K562 (cell line): ENCODE results near the gene MOCS3. TPM values are rescaled to one million over a fixed set of nuclear protein-coding genes. Genes with fewer than 3 reads are reported as not detected.

Experiments used
- ILK ChIP-seq: fragments of 450-650 bp; IDR thresholded peaks from 2 replicates; pipeline ENCODE4 v1.6.1; 2016; ENCODE audit warnings: missing genetic modification characterization, low read depth, mild to moderate bottlenecking, missing compliant biosample characterization, moderate library complexity, borderline replicate concordance
- MYBL2 ChIP-seq, 2 experiments: fragments of 450-650 bp in 1 of 2; sonication (generic) in 1 of 2; formaldehyde crosslinking in 1 of 2; IDR thresholded peaks; 2 replicates each; pipeline versions ENCODE4 v1.6.1 to v1.8.1; 2017 to 2022; ENCODE audit warnings: borderline replicate concordance in 1 of 2, inconsistent platforms in 1 of 2, low read depth in 1 of 2, mild to moderate bottlenecking in 1 of 2, missing genetic modification reagents in 1 of 2, moderate library complexity in 1 of 2
- RBM15 ChIP-seq: fragments of 200-400 bp; formaldehyde crosslinking; IDR thresholded peaks from 2 replicates; pipeline ENCODE4 v1.6.1; 2018; ENCODE audit warnings: mild to moderate bottlenecking, low read length, moderate library complexity; ENCODE audit not compliant: insufficient read depth
- RBM34 ChIP-seq: fragments of 200-400 bp; formaldehyde crosslinking; IDR thresholded peaks from 2 replicates; pipeline ENCODE4 v1.6.1; 2018; ENCODE audit warnings: low read length, borderline replicate concordance; ENCODE audit not compliant: insufficient read depth
- SAFB2 ChIP-seq: fragments of 200-400 bp; formaldehyde crosslinking; IDR thresholded peaks from 2 replicates; pipeline ENCODE4 v1.6.1; 2018; ENCODE audit warnings: borderline replicate concordance, low read length, low read depth, moderate library complexity; ENCODE audit not compliant: severe bottlenecking
- SAP30 ChIP-seq: fragments of 200-600 bp; sonication (generic); IDR thresholded peaks from 2 replicates; pipeline ENCODE4 v1.6.1; 2012; ENCODE audit warnings: borderline replicate concordance, low read depth, mild to moderate bottlenecking, moderate library complexity, low read length, control low read depth, inconsistent platforms; ENCODE audit not compliant: insufficient read depth, poor library complexity, severe bottlenecking
- TAL1 ChIP-seq: fragments of 450-650 bp; IDR thresholded peaks from 2 replicates; pipeline ENCODE4 v1.6.1; 2016; ENCODE audit warnings: mild to moderate bottlenecking
- XRCC5 ChIP-seq: fragments of 200-400 bp; formaldehyde crosslinking; IDR thresholded peaks from 2 replicates; pipeline ENCODE4 v1.6.1; 2017; ENCODE audit warnings: low read depth, mild to moderate bottlenecking, low read length
- ZNF217 ChIP-seq: sonication (generic); formaldehyde crosslinking; IDR thresholded peaks from 2 replicates; pipeline ENCODE4 v1.8.0; 2022; ENCODE audit warnings: mild to moderate bottlenecking, missing genetic modification reagents
- ZNF263 ChIP-seq: sonication (generic); formaldehyde crosslinking; IDR thresholded peaks from 2 replicates; pipeline ENCODE4 v1.8.0; 2022; ENCODE audit warnings: mild to moderate bottlenecking, missing genetic modification reagents, borderline replicate concordance
- ZNF354B ChIP-seq: fragments of 250-450 bp; sonication (Bioruptor Pico); IDR thresholded peaks from 2 replicates; pipeline ENCODE4 v1.4.0; 2020
- ZNF551 ChIP-seq: fragments of 250-450 bp; sonication (Bioruptor Pico); IDR thresholded peaks from 2 replicates; pipeline ENCODE4 v1.5.0; 2021; ENCODE audit warnings: mild to moderate bottlenecking, moderate library complexity
- ZNF707 ChIP-seq: fragments of 250-450 bp; sonication (Bioruptor Pico); conservative IDR thresholded peaks from 2 replicates; pipeline ENCODE4 v1.8.0; 2022; ENCODE audit warnings: inconsistent platforms, mild to moderate bottlenecking, moderate library complexity
- ZNF778 ChIP-seq: fragments of 450-650 bp; formaldehyde crosslinking; IDR thresholded peaks from 2 replicates; pipeline ENCODE4 v1.4.0; 2020; ENCODE audit warnings: mild to moderate bottlenecking, moderate library complexity
- polyA plus RNA-seq, 8 experiments: library from polyadenylated mRNA; depleted of rRNA in 4 of 8; stranded (reverse) in 5 of 8; unstranded in 3 of 8; fragments of >200 nt; fragmentation: Nextera tagmentation in 2 of 8; fragmentation: Illumina TruSeq in 1 of 8; extraction: Ambion mirVana in 2 of 8; extraction: Trizol in 1 of 8; gene quantifications; 2 replicates each; pipeline versions ENCODE4 v1.2.1 to v1.2.3, GENCODE V29; 2011 to 2014; ENCODE audit warnings: inconsistent platforms in 1 of 8, missing spikeins in 1 of 8
- total RNA-seq, 7 experiments: library from RNA; depleted of rRNA in 6 of 7; stranded (reverse); fragments of >200 nt in 6 of 7; fragmentation: Illumina TruSeq in 2 of 7; extraction: Trizol in 2 of 7; gene quantifications; 2 replicates each; pipeline versions ENCODE4 v1.2.1 to v1.2.3, GENCODE V29; 2011 to 2021; ENCODE audit warnings: low replicate concordance in 1 of 7
- TF ChIP-seq, protein P1 (sequence below): sonication (generic); formaldehyde crosslinking; IDR thresholded peaks from 2 replicates; pipeline ENCODE4 v1.8.0; 2022; ENCODE audit warnings: mild to moderate bottlenecking, missing genetic modification reagents
- TF ChIP-seq, protein P2 (sequence below): fragments of 450-650 bp; IDR thresholded peaks from 2 replicates; pipeline ENCODE4 v1.6.1; 2018; ENCODE audit not compliant: partially characterized antibody
- TF ChIP-seq, protein P3 (sequence below): fragments of 250-450 bp; sonication (Bioruptor Pico); IDR thresholded peaks from 2 replicates; pipeline ENCODE4 v1.8.0; 2021; ENCODE audit warnings: mild to moderate bottlenecking, moderate library complexity

The MOCS3 gene
- total and polyA plus RNA-seq, 9 of the 15 experiments (the other 6 are each of a cell fraction or from before 2014, with no cell fraction given), result 0.70 to 6.2 (median 2.9) TPM

DNA sequence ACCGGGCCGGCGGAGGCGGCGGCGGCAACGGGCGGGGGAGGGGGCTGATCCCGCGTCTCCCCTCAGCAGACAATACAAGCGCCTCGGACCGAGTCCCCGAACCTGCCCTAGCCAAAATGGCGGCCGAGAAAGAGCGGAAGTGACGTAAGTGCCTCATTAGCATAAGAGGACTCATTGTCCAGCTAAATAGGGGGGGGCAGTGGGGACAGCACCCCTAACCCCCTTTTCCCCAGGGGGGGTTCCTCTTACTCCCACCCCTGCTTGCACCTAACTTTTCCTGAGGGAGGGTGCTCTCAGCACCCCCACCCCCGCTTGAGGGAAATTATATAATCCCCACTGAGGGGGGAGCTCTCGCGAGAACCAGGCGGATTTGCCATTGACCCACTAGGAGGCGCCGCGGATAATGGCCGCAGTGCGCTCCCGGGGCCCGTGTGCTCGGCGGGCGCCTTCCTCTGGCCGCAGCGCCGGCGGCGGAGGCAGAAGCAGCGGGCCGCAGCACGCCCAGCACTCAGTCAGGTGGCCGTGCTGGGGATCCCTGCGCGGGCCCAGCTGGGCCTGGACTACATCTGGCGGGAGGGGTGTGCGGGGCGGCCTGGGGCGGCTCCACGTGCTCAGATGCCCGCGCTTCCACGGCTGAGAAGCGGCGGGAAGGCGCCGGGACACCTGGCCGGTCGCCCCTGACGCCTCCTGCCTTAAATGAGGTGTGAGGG is 27.2 kb upstream of the MOCS3 start, which contains the start of gene ADNP (continued):
- TF ChIP-seq, protein P1, sequence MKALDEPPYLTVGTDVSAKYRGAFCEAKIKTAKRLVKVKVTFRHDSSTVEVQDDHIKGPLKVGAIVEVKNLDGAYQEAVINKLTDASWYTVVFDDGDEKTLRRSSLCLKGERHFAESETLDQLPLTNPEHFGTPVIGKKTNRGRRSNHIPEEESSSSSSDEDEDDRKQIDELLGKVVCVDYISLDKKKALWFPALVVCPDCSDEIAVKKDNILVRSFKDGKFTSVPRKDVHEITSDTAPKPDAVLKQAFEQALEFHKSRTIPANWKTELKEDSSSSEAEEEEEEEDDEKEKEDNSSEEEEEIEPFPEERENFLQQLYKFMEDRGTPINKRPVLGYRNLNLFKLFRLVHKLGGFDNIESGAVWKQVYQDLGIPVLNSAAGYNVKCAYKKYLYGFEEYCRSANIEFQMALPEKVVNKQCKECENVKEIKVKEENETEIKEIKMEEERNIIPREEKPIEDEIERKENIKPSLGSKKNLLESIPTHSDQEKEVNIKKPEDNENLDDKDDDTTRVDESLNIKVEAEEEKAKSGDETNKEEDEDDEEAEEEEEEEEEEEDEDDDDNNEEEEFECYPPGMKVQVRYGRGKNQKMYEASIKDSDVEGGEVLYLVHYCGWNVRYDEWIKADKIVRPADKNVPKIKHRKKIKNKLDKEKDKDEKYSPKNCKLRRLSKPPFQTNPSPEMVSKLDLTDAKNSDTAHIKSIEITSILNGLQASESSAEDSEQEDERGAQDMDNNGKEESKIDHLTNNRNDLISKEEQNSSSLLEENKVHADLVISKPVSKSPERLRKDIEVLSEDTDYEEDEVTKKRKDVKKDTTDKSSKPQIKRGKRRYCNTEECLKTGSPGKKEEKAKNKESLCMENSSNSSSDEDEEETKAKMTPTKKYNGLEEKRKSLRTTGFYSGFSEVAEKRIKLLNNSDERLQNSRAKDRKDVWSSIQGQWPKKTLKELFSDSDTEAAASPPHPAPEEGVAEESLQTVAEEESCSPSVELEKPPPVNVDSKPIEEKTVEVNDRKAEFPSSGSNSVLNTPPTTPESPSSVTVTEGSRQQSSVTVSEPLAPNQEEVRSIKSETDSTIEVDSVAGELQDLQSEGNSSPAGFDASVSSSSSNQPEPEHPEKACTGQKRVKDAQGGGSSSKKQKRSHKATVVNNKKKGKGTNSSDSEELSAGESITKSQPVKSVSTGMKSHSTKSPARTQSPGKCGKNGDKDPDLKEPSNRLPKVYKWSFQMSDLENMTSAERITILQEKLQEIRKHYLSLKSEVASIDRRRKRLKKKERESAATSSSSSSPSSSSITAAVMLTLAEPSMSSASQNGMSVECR (CRISPR knock-in tag), result peak; percentile 91
- no peak for TF ChIP-seq ZNF707
- no peak for TF ChIP-seq ILK (tag)
- no peak for TF ChIP-seq TAL1
- no peak for TF ChIP-seq ZNF551 (CRISPR knock-in tag)
- 0 out of 2 replicates have a peak, but pooled peaks have one; percentile 75 for TF ChIP-seq RBM15
- no peak for TF ChIP-seq SAP30
- TF ChIP-seq ZNF778 (CRISPR knock-in tag), result no peak
- TF ChIP-seq MYBL2 (IDR thresholded peaks at IDR 0.05; ENCODE audit: low read depth), result no peak
- TF ChIP-seq MYBL2 (CRISPR knock-in tag; IDR thresholded peaks at IDR 0.05; ENCODE audit: borderline replicate concordance), result no peak; the same call in 1 of the 2 replicates
- TF ChIP-seq ZNF263, result peak; percentile 66
- no peak for TF ChIP-seq SAFB2
- TF ChIP-seq, protein P2, sequence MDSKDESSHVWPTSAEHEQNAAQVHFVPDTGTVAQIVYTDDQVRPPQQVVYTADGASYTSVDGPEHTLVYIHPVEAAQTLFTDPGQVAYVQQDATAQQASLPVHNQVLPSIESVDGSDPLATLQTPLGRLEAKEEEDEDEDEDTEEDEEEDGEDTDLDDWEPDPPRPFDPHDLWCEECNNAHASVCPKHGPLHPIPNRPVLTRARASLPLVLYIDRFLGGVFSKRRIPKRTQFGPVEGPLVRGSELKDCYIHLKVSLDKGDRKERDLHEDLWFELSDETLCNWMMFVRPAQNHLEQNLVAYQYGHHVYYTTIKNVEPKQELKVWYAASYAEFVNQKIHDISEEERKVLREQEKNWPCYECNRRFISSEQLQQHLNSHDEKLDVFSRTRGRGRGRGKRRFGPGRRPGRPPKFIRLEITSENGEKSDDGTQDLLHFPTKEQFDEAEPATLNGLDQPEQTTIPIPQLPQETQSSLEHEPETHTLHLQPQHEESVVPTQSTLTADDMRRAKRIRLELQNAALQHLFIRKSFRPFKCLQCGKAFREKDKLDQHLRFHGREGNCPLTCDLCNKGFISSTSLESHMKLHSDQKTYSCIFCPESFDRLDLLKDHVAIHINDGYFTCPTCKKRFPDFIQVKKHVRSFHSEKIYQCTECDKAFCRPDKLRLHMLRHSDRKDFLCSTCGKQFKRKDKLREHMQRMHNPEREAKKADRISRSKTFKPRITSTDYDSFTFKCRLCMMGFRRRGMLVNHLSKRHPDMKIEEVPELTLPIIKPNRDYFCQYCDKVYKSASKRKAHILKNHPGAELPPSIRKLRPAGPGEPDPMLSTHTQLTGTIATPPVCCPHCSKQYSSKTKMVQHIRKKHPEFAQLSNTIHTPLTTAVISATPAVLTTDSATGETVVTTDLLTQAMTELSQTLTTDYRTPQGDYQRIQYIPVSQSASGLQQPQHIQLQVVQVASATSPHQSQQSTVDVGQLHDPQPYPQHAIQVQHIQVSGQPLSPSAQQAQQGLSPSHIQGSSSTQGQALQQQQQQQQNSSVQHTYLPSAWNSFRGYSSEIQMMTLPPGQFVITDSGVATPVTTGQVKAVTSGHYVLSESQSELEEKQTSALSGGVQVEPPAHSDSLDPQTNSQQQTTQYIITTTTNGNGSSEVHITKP, result peak; percentile 95
- TF ChIP-seq, protein P3, sequence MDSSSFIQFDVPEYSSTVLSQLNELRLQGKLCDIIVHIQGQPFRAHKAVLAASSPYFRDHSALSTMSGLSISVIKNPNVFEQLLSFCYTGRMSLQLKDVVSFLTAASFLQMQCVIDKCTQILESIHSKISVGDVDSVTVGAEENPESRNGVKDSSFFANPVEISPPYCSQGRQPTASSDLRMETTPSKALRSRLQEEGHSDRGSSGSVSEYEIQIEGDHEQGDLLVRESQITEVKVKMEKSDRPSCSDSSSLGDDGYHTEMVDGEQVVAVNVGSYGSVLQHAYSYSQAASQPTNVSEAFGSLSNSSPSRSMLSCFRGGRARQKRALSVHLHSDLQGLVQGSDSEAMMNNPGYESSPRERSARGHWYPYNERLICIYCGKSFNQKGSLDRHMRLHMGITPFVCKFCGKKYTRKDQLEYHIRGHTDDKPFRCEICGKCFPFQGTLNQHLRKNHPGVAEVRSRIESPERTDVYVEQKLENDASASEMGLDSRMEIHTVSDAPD, result peak; percentile 46; the same call in 1 of the 2 replicates
- TF ChIP-seq XRCC5, result peak; percentile 93
- no peak for TF ChIP-seq RBM34
- TF ChIP-seq ZNF217 (CRISPR knock-in tag), result no peak
- no peak for TF ChIP-seq ZNF354B (CRISPR knock-in tag)
